Activated CD4-positive, alpha-beta T cell treated with anti-CD3 and anti-CD28 coated beads, Interleukin-2, Interleukin-4, amounts not matched to agents 100 ng/mL and 50 ng/mL, durations not matched to agents 16 hours and 8 hours (primary cell): ENCODE data around the gene TIMM10.

ENCODE experiments used
- DNase-seq: peaks from one replicate; pipeline ENCODE4 v3.0.0-alpha.2; 2020; ENCODE audit warnings: low spot score

Gene TIMM10

GRCh38 chr11:57482782-57483561 is 47.6 kb downstream of the TIMM10 start:
- peak; percentile 47 for DNase-seq

- no peak for DNase-seq
Observed at GRCh38 chr11:57481915-57482781, 48.4 kb downstream of the TIMM10 start.

- DNase-seq: no peak
Observed at GRCh38 chr11:57481315-57481714, 49.2 kb downstream of the TIMM10 start.

- DNase-seq: peak; percentile 69
Observed at GRCh38 chr11:57480409-57481137, 50.0 kb downstream of the TIMM10 start.

GRCh38 chr11:57479911-57480310 is 50.6 kb downstream of the TIMM10 start:
- no peak for DNase-seq

- no peak for DNase-seq
Observed at GRCh38 chr11:57479021-57479663, 51.4 kb downstream of the TIMM10 start.
